OCI-LY1 (cell line): ENCODE results near the gene MARK4.

Source experiments
- EZH2 ChIP-seq: fragments of 200-600 bp; sonication (generic), shearing (Covaris generic); IDR thresholded peaks from 2 replicates; pipeline ENCODE4 v1.8.0; 2017; ENCODE audit warnings: borderline replicate concordance, mixed run types, mild to moderate bottlenecking, antibody characterized with exemption, low read length, moderate library complexity, mixed read lengths
- TF ChIP-seq, protein P1 (sequence below): fragments of 200-600 bp; sonication (generic), shearing (Covaris generic); IDR thresholded peaks from 2 replicates; pipeline ENCODE4 v1.5.1; 2017; ENCODE audit warnings: mild to moderate bottlenecking, antibody characterized with exemption, low read length, moderate library complexity, mixed read lengths

- TF ChIP-seq, protein P1, sequence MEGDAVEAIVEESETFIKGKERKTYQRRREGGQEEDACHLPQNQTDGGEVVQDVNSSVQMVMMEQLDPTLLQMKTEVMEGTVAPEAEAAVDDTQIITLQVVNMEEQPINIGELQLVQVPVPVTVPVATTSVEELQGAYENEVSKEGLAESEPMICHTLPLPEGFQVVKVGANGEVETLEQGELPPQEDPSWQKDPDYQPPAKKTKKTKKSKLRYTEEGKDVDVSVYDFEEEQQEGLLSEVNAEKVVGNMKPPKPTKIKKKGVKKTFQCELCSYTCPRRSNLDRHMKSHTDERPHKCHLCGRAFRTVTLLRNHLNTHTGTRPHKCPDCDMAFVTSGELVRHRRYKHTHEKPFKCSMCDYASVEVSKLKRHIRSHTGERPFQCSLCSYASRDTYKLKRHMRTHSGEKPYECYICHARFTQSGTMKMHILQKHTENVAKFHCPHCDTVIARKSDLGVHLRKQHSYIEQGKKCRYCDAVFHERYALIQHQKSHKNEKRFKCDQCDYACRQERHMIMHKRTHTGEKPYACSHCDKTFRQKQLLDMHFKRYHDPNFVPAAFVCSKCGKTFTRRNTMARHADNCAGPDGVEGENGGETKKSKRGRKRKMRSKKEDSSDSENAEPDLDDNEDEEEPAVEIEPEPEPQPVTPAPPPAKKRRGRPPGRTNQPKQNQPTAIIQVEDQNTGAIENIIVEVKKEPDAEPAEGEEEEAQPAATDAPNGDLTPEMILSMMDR = no peak
- TF ChIP-seq EZH2 = no peak
Measured at GRCh38 chr19:45306518-45307027, 55.5 kb downstream of the MARK4 start.
